Measurements from ENCODE around the gene ATP5PO. TPM values are rescaled to one million over a fixed set of nuclear protein-coding genes. Genes with fewer than 3 reads are reported as not detected.

Gene ATP5PO
- polyA plus RNA-seq, 1 of the 3 experiments (the other 2 are of a cell fraction), result 148 TPM

DNA sequence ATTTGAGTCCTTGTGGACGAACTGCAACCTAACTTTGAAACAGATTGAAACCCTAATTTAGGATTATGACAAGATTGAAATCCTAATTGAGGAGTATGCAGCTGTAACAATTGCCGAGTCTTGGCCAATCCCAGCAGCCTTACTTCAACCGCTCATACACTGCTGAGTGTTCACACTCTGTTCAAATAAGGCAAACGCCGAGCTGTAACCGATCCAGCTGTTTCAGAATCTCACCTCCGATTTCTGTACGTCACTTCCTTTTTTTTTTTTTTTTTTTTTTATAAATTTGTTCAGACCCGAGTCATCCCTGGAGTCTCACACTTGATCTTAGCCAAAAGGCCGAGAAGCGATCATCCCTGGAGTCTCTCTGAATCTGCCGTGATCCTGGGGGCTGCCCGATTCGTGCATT, 22.3 kb upstream of the ATP5PO start:
- no peaks in the 10 kb centered on the region for H3F3A ChIP-seq (replicated peaks; ENCODE audit: insufficient read depth)
- no peaks in the 10 kb centered on the region for H4K20me1 ChIP-seq (ENCODE audit: insufficient read depth)
- H3K36me3 ChIP-seq (replicated peaks in 1 of 2; ENCODE audit: control insufficient read depth in 1 of 2, insufficient read depth in 2 of 2, low read length in 1 of 2), result no peaks in the 10 kb centered on the region
- no peaks in the 10 kb centered on the region for H3K79me2 ChIP-seq (ENCODE audit: insufficient read depth)
- H3K9me2 ChIP-seq, result no peaks in the 10 kb centered on the region
- no peak overlapping the region for H3K4me3 ChIP-seq (ENCODE audit: low read depth in 2 of 2, low read length in 1 of 2)
- no peak overlapping the region for H3K9ac ChIP-seq
- no peaks in the 10 kb centered on the region for H3K9me3 ChIP-seq
- no peaks in the 10 kb centered on the region for H3K27me3 ChIP-seq (ENCODE audit: insufficient read depth)
- no peak overlapping the region for H2AFZ ChIP-seq (ENCODE audit: low read depth)
- POLR2A ChIA-PET, result no interaction called here
- CTCF ChIA-PET, result interaction anchor here (6.8 kb wide), 1 partner anchor 14 kb away, joined by 54 read pairs; no protein-coding TSS in a partner anchor
- no peak for TF ChIP-seq NRF1 (IDR thresholded peaks at IDR 0.05; ENCODE audit: low read depth, low read length)
- TF ChIP-seq RXRA (IDR thresholded peaks at IDR 0.05; ENCODE audit: borderline replicate concordance, low read depth), result no peak
- TF ChIP-seq, protein P1, sequence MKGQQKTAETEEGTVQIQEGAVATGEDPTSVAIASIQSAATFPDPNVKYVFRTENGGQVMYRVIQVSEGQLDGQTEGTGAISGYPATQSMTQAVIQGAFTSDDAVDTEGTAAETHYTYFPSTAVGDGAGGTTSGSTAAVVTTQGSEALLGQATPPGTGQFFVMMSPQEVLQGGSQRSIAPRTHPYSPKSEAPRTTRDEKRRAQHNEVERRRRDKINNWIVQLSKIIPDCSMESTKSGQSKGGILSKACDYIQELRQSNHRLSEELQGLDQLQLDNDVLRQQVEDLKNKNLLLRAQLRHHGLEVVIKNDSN (IDR thresholded peaks at IDR 0.05; ENCODE audit: borderline replicate concordance, low read depth), result no peak
- no peak for TF ChIP-seq TEAD4 (IDR thresholded peaks at IDR 0.05; ENCODE audit: borderline replicate concordance, insufficient read depth)
- TF ChIP-seq ELF1 (IDR thresholded peaks at IDR 0.05), result no peak
- TF ChIP-seq JUND (IDR thresholded peaks at IDR 0.05), result no peak
- TF ChIP-seq, protein P2, sequence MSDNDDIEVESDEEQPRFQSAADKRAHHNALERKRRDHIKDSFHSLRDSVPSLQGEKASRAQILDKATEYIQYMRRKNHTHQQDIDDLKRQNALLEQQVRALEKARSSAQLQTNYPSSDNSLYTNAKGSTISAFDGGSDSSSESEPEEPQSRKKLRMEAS (IDR thresholded peaks at IDR 0.05; ENCODE audit: low read depth), result no peak
- no peak for TF ChIP-seq POLR2AphosphoS5 (IDR thresholded peaks at IDR 0.05; ENCODE audit: low read depth, low read length)
- TF ChIP-seq EZH2phosphoT487 (IDR thresholded peaks at IDR 0.05; ENCODE audit: borderline replicate concordance, low read depth), result no peak
- no peak for TF ChIP-seq RFX5 (IDR thresholded peaks at IDR 0.05; ENCODE audit: low read length)
- TF ChIP-seq TCF12 (IDR thresholded peaks at IDR 0.05), result no peak
- TF ChIP-seq, protein P3, sequence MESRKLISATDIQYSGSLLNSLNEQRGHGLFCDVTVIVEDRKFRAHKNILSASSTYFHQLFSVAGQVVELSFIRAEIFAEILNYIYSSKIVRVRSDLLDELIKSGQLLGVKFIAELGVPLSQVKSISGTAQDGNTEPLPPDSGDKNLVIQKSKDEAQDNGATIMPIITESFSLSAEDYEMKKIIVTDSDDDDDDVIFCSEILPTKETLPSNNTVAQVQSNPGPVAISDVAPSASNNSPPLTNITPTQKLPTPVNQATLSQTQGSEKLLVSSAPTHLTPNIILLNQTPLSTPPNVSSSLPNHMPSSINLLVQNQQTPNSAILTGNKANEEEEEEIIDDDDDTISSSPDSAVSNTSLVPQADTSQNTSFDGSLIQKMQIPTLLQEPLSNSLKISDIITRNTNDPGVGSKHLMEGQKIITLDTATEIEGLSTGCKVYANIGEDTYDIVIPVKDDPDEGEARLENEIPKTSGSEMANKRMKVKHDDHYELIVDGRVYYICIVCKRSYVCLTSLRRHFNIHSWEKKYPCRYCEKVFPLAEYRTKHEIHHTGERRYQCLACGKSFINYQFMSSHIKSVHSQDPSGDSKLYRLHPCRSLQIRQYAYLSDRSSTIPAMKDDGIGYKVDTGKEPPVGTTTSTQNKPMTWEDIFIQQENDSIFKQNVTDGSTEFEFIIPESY (IDR thresholded peaks at IDR 0.05; ENCODE audit: borderline replicate concordance, low read depth), result no peak
- no peak for TF ChIP-seq GABPA (IDR thresholded peaks at IDR 0.05; ENCODE audit: low read depth)
- TF ChIP-seq, protein P4, sequence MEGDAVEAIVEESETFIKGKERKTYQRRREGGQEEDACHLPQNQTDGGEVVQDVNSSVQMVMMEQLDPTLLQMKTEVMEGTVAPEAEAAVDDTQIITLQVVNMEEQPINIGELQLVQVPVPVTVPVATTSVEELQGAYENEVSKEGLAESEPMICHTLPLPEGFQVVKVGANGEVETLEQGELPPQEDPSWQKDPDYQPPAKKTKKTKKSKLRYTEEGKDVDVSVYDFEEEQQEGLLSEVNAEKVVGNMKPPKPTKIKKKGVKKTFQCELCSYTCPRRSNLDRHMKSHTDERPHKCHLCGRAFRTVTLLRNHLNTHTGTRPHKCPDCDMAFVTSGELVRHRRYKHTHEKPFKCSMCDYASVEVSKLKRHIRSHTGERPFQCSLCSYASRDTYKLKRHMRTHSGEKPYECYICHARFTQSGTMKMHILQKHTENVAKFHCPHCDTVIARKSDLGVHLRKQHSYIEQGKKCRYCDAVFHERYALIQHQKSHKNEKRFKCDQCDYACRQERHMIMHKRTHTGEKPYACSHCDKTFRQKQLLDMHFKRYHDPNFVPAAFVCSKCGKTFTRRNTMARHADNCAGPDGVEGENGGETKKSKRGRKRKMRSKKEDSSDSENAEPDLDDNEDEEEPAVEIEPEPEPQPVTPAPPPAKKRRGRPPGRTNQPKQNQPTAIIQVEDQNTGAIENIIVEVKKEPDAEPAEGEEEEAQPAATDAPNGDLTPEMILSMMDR (IDR thresholded peaks at IDR 0.05), result no peak
- TF ChIP-seq RAD21 (IDR thresholded peaks at IDR 0.05; ENCODE audit: low read length), result no peak
- TF ChIP-seq, protein P5, sequence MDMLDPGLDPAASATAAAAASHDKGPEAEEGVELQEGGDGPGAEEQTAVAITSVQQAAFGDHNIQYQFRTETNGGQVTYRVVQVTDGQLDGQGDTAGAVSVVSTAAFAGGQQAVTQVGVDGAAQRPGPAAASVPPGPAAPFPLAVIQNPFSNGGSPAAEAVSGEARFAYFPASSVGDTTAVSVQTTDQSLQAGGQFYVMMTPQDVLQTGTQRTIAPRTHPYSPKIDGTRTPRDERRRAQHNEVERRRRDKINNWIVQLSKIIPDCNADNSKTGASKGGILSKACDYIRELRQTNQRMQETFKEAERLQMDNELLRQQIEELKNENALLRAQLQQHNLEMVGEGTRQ (IDR thresholded peaks at IDR 0.05; ENCODE audit: borderline replicate concordance, low read depth, low read length), result no peak
- WGBS (ENCODE audit: low lambda C conversion rate), result 85% methylated on average over 14 of the region's 14 CpGs
- DNase-seq, result no peak
- no peak overlapping the region for H3K4me2 ChIP-seq
- H3K27ac ChIP-seq (ENCODE audit: low read depth in 2 of 2, low read length in 1 of 2), result no peak overlapping the region
- no peaks in the 10 kb centered on the region for H3K4me1 ChIP-seq (ENCODE audit: control insufficient read depth in 1 of 2, insufficient read depth in 2 of 2, low read depth in 1 of 2, low read length in 1 of 2)

All from SK-N-SH (cell line).